CD4-positive, alpha-beta T cell treated with Interleukin-6 at 100 ng/mL for 8 hours (primary cell): Measurements from ENCODE around the gene TRIM46.
A peak's percentile ranks its signal among the peaks of the same experiment; 100 is the strongest.
"Not testable (repeated sequence)": the region's sequence is repeated elsewhere in the genome, so short reads cannot be mapped to it uniquely, and the experiment has no call there.

ENCODE experiments used
- DNase-seq: peaks from one replicate; pipeline ENCODE4 v3.0.0-alpha.2; 2020; ENCODE audit warnings: mixed read lengths, low spot score

TRIM46 gene

GRCh38 chr1:155205035-155205434 lies 31.4 kb downstream of the TRIM46 start:
- DNase-seq = no peak

GRCh38 chr1:155205969-155206593 lies 32.4 kb downstream of the TRIM46 start:
- DNase-seq = no peak

- DNase-seq = peak; percentile 89
Measured at GRCh38 chr1:155206891-155207805, 33.5 kb downstream of the TRIM46 start.

- no peak for DNase-seq
Measured at GRCh38 chr1:155207806-155208540, 34.3 kb downstream of the TRIM46 start, which contains the start of gene THBS3. TSS of gene THBS3 (minus strand) at chr1:155207897. CDS start at chr1:155207876, 21 bp downstream.

- peak; percentile 86 for DNase-seq
Measured at GRCh38 chr1:155208541-155209311, 35.1 kb downstream of the TRIM46 start, which contains the start of gene MTX1. TSS of gene MTX1 (plus strand) at chr1:155208695. CDS start at chr1:155208805, 110 bp downstream.

GRCh38 chr1:155209312-155209721 lies 35.7 kb downstream of the TRIM46 start:
- no peak for DNase-seq

- DNase-seq = no peak
Measured at GRCh38 chr1:155210314-155211104, 36.9 kb downstream of the TRIM46 start.

- DNase-seq = not testable (repeated sequence)
Measured at GRCh38 chr1:155211381-155212050, 37.9 kb downstream of the TRIM46 start.

- not testable (repeated sequence) for DNase-seq
Measured at GRCh38 chr1:155212051-155212440, 38.4 kb downstream of the TRIM46 start.

GRCh38 chr1:155214702-155215101 lies 41.1 kb downstream of the TRIM46 start:
- DNase-seq = not testable (repeated sequence)

- DNase-seq = no peak
Measured at GRCh38 chr1:155218854-155219591, 45.4 kb downstream of the TRIM46 start.

- DNase-seq = no peak
Measured at GRCh38 chr1:155219592-155220031, 46.0 kb downstream of the TRIM46 start.

- DNase-seq = not testable (repeated sequence)
Measured at GRCh38 chr1:155220211-155220965, 46.7 kb downstream of the TRIM46 start.

GRCh38 chr1:155223047-155223446 lies 49.4 kb downstream of the TRIM46 start:
- no peak for DNase-seq

GRCh38 chr1:155225404-155225759 lies 51.7 kb downstream of the TRIM46 start:
- not testable (repeated sequence) for DNase-seq

- peak; percentile 84 for DNase-seq
Measured at GRCh38 chr1:155226188-155226909, 52.7 kb downstream of the TRIM46 start.

GRCh38 chr1:155226910-155227260 lies 53.2 kb downstream of the TRIM46 start:
- no peak for DNase-seq
